Duodenal mucosa (tissue), 2 donors: ENCODE results near the gene CPED1.
"Not testable (repeated sequence)": the region's sequence is repeated elsewhere in the genome, so short reads cannot be mapped to it uniquely, and the experiment has no call there.

ENCODE experiments used
- H3K27ac ChIP-seq: one replicate; pipeline ENCODE4 v1.7.0; 2013; ENCODE audit warnings: low read depth, low read length
- H3K27me3 ChIP-seq, 2 donors: one replicate each; pipeline ENCODE4 v1.7.0; 2013; ENCODE audit warnings: low read length in 2 of 2, control low read depth in 1 of 2; ENCODE audit not compliant: insufficient read depth in 2 of 2, control insufficient read depth in 1 of 2
- H3K36me3 ChIP-seq, 2 donors: one replicate each; pipeline ENCODE4 v1.7.0; 2013; ENCODE audit warnings: low read length in 2 of 2, control low read depth in 1 of 2; ENCODE audit not compliant: insufficient read depth in 2 of 2, control insufficient read depth in 1 of 2
- H3K4me1 ChIP-seq, 2 donors: one replicate each; pipeline ENCODE4 v1.7.0; 2013; ENCODE audit warnings: low read length in 2 of 2, control low read depth in 1 of 2; ENCODE audit not compliant: insufficient read depth in 2 of 2, control insufficient read depth in 1 of 2
- H3K4me3 ChIP-seq, 2 donors: one replicate each; pipeline ENCODE4 v1.7.0; 2013; ENCODE audit warnings: low read length in 2 of 2, low read depth in 1 of 2
- H3K9ac ChIP-seq, 2 donors: one replicate each; pipeline ENCODE4 v1.7.0; 2013; ENCODE audit warnings: low read length in 2 of 2, low read depth in 1 of 2
- H3K9me3 ChIP-seq, 2 donors: one replicate each; pipeline ENCODE4 v1.7.0; 2013; ENCODE audit warnings: low read length in 2 of 2, control low read depth in 1 of 2; ENCODE audit not compliant: control insufficient read depth in 1 of 2

CPED1 gene

DNA sequence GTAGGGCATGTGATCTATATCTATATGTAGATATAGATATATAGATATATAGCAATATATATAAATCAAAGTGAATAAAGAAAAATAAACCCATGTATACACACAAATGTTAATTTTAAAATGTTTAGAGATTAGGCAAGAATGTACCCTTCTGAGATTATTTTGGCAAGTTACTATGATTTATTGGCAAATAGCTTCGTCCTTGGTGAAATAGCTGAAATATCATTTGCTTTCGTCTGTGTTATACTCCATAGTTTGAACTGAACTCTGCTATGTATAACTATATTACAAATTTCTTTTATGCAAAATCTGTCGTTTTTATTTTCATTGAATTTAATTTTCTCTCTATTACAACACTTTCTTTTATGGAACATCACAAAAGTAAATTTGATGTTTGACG is 57.5 kb downstream of the CPED1 start:
- H3K4me1 ChIP-seq: no peaks in the 10 kb centered on the region
- H3K9me3 ChIP-seq: no peaks in the 10 kb centered on the region
- H3K9ac ChIP-seq: no peak overlapping the region
- no peak overlapping the region for H3K27ac ChIP-seq
- no peaks in the 10 kb centered on the region for H3K36me3 ChIP-seq
- H3K27me3 ChIP-seq: no peaks in the 10 kb centered on the region
- no peak overlapping the region for H3K4me3 ChIP-seq

DNA sequence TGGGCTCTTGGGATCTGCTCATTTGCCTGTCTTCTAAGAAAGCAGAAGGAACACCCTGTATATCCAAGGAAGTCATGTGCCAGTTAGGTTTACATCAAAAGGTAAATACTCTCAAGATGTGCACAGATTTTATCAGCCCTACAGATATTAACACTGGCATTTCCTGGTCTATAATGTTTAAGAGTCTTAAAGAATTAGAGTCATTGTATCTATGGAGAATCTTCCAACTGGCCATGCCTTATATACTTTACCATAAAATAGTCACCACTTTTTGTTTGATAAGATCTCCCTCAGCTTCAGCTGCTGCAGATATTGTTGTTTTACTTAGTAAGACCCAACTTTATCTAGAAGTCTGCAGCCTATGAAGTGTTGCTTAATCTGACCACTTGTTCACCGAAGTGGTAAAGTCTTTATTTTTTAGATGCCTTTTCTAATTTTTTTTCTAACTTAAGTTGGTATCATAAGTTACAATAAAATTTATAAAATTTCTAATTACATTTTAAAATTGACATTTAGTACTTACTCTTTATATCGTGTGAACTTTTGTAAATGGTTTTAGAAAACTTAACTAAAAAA is 58.5 kb downstream of the CPED1 start:
- no peaks in the 10 kb centered on the region for H3K4me1 ChIP-seq
- no peak overlapping the region for H3K27ac ChIP-seq
- H3K9ac ChIP-seq: no peak overlapping the region
- H3K36me3 ChIP-seq: no peaks in the 10 kb centered on the region
- H3K9me3 ChIP-seq: no peaks in the 10 kb centered on the region
- H3K4me3 ChIP-seq: no peak overlapping the region
- H3K27me3 ChIP-seq: no peaks in the 10 kb centered on the region

DNA sequence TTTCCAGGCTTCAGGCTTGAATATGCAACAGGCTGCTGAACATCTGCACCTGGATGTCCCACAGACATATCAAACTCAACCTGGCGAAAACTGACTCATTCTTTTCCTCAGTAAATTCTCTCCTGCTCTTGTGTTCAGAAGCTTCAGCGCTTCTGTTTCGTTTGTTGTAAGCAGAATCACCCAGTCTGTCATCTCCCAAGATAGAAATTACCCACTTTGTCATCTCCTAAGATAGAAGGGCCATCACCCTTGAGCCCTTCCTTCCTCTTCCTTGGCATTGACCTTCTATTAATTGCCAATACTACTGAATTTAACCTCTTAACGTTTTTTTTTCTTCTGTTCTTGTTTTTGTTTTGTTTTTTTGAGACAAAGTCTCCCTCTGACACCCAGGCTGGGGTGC is 59.7 kb downstream of the CPED1 start:
- Histone ChIP-seq H3K9me3 (no peaks in the 10 kb centered on the region), H3K36me3 (no peaks in the 10 kb centered on the region), H3K27me3 (no peaks in the 10 kb centered on the region), H3K27ac (no peak overlapping the region), H3K9ac (no peak overlapping the region), H3K4me1 (no peaks in the 10 kb centered on the region), H3K4me3 (no peak overlapping the region)

DNA sequence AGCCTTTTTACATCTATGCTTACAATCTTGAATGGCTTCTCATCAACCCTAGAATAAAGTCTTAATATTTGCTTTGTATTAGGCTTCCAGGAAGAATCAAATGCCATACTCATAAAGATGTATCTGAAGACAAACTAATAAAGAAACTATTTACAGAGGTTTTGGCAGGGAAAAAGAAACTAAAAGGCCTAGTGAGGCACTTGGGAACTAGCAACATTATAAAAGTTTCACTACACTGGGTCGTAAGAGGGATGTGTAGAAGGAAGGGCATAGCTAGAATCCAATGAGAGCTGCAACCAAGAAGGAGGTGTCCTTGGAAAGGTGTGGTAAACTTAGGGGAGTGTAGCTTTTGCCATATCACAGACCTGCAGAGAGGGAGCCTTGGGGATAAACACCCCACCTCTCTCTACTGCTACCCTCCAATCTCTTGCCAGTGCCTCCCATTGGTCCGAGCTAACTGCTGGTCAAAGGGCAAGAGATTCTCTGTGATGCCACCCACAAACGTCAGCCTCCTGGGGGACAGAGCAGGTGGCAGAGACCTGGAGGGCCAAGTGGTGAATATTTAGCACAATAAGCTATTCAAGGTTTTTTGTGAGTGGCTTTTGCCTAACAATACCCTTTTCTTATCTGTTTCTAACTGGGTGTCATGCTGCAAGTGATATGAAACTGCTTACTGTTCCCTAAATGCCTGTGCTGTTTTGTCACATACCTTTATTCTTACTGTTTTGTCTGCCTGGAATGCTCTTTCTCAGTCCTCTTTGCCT is 60.7 kb downstream of the CPED1 start:
- Histone ChIP-seq H3K9me3 (no peaks in the 10 kb centered on the region), H3K27ac (no peak overlapping the region), H3K9ac (no peak overlapping the region), H3K27me3 (no peaks in the 10 kb centered on the region), H3K4me3 (no peak overlapping the region), H3K36me3 (no peaks in the 10 kb centered on the region), H3K4me1 (no peaks in the 10 kb centered on the region)

DNA sequence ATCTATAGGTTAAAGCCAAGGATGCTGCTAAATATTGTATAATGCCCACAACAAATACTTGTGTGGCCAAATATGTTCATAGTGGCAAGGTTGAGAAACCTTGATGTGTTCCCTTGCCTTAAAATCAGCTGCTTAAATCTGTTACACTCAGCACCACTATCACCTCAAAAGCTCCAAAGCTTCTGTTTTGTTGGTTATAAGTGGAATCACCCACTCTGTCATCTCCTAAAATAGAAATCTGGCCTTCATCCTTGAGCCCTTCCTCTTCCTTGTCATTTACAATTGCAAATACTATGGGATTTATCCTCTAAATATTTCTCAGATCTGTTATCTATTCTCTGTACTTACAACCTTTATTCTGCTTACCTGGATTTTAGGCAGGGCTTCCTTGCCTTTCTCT is 61.4 kb downstream of the CPED1 start:
- no peak overlapping the region for H3K4me3 ChIP-seq
- no peaks in the 10 kb centered on the region for H3K9me3 ChIP-seq
- no peak overlapping the region for H3K9ac ChIP-seq
- no peaks in the 10 kb centered on the region for H3K27me3 ChIP-seq
- H3K36me3 ChIP-seq: no peaks in the 10 kb centered on the region
- no peak overlapping the region for H3K27ac ChIP-seq
- H3K4me1 ChIP-seq: no peaks in the 10 kb centered on the region

DNA sequence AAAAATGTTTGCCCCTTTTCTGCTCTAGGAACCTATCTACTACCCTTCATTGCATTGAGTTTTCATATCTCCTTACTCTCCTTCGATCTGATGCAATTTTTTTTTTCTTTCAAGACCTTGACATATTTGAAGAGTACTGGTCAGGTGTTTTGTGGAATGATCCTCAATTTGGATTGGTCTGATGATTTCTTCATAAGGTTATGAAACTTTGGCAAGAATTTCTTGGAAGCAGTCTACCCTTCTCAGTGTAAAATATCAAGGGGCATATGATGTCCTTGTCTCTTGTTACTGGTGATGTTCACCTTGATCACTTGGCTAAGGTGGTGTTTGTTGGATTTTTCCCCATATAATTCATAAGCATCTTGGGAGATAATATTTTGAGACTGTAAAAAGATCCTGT is 64.7 kb downstream of the CPED1 start:
- Histone ChIP-seq H3K36me3 (no peaks in the 10 kb centered on the region), H3K27ac (no peak overlapping the region), H3K27me3 (no peaks in the 10 kb centered on the region), H3K4me3 (no peak overlapping the region), H3K4me1 (no peaks in the 10 kb centered on the region), H3K9ac (no peak overlapping the region), H3K9me3 (no peaks in the 10 kb centered on the region)

DNA sequence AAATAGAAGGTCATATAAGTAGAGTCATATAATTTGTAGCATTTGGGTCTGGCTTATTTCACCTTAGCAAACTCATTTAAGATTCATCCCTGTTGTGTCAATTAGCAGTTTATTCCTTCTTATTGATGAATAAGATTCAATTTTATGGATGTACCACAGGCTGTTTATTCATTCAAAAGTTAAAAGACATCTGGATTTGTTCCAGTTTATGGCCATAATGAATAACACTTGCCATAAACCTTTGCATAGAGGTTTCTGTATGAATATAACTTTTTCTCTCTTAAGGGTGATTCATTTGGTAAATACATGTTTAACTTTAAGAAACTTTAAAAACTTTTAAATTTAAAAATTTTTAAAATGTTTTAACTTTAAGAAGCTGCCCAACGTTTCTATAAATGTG is 66.4 kb downstream of the CPED1 start:
- H3K36me3 ChIP-seq: no peaks in the 10 kb centered on the region
- no peak overlapping the region for H3K4me3 ChIP-seq
- no peaks in the 10 kb centered on the region for H3K27me3 ChIP-seq
- H3K9me3 ChIP-seq: no peaks in the 10 kb centered on the region
- no peaks in the 10 kb centered on the region for H3K4me1 ChIP-seq
- no peak overlapping the region for H3K9ac ChIP-seq
- H3K27ac ChIP-seq: no peak overlapping the region

DNA sequence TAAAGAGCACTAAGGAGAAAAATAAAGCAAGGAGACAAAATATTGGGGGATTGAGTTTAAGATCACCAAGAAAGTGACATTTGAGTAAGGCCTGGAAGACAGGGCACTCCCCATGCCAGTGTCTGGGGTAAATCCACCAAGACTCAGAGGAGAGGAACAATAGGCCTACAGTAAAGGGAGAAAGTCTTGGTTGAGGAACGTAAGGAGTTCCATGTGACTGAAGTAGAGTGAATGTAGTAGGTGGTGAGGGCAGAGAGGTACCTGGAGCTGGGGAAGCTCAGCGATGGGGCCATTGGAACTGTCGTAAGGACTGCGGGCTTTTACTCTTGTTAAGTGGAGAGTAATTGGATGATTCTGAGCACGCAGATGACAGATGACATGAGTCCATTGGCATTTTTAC is 69.4 kb downstream of the CPED1 start:
- no peaks in the 10 kb centered on the region for H3K36me3 ChIP-seq
- no peak overlapping the region for H3K9ac ChIP-seq
- no peaks in the 10 kb centered on the region for H3K27me3 ChIP-seq
- H3K4me3 ChIP-seq: no peak overlapping the region
- H3K9me3 ChIP-seq: no peaks in the 10 kb centered on the region
- no peaks in the 10 kb centered on the region for H3K4me1 ChIP-seq
- no peak overlapping the region for H3K27ac ChIP-seq

DNA sequence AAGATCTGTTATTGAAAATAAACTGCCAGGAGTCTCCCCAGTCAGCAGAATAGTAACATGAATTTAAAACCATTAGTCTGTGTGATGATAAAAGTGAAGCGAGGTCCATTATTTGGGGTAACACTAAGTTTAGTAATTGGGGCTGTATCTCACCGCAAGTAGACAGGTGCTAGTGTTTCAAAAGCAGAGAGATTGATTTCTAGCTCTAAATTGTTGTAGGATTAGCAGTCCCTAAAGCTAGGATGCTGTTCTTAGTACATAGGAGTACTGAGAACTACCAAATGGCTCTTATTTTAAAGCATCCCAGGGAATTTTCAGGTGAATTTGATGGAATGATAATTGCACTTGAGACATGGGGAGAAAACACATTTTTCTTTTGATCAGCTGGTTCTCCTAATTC is 70.5 kb downstream of the CPED1 start:
- H3K4me3 ChIP-seq: no peak overlapping the region
- no peaks in the 10 kb centered on the region for H3K36me3 ChIP-seq
- no peaks in the 10 kb centered on the region for H3K9me3 ChIP-seq

DNA sequence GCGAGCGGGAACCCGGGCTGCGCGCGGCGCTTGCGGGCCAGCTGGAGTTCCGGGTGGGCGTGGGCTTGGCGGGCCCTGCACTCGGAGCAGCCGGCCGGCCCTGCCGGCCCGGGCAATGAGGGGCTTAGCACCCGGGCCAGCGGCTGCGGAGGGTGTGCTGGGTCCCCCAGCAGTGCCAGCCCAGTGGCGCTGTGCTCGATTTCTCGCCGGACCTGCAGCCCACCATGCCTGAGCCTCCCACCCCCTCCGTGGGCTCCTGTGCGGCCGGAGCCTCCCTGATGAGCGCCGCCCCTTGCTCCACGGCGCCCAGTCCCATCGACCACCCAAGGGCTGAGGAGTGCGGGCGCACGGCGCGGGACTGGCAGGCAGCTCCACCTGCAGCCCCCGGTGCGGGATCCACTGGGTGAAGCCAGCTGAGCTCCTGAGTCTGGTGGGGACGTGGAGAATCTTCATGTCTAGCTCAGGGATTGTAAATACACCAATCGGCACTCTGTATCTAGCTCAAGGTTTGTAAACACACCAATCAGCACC is 71.5 kb downstream of the CPED1 start:
- not testable (repeated sequence) for H3K9ac ChIP-seq, H3K27me3 ChIP-seq, H3K27ac ChIP-seq, H3K4me3 ChIP-seq, H3K36me3 ChIP-seq, H3K9me3 ChIP-seq, H3K4me1 ChIP-seq

More for the DNA sequence above, 70.5 kb downstream of the CPED1 start:
- no peak overlapping the region for H3K9ac ChIP-seq
- no peaks in the 10 kb centered on the region for H3K27me3 ChIP-seq
- no peaks in the 10 kb centered on the region for H3K4me1 ChIP-seq
- H3K27ac ChIP-seq: no peak overlapping the region
